Tibial nerve (tissue), 4 donors: ENCODE data around the gene NFAM1.

Experiments
- CTCF ChIP-seq, 5 experiments: fragments of 200-600 bp in 3 of 5; fragments of 450-650 bp in 2 of 5; sonication (generic) in 3 of 5; IDR thresholded peaks; one replicate each; pipeline ENCODE4 v1.5.1; 2016 to 2019; ENCODE audit warnings: antibody characterized with exemption in 5 of 5, mild to moderate bottlenecking in 3 of 5, moderate library complexity in 2 of 5
- EP300 ChIP-seq, 2 donors: sonication (generic); formaldehyde crosslinking; IDR thresholded peaks; one replicate each; pipeline ENCODE4 v1.6.1; 2017; ENCODE audit warnings: antibody characterized with exemption in 2 of 2, mild to moderate bottlenecking in 1 of 2

DNA sequence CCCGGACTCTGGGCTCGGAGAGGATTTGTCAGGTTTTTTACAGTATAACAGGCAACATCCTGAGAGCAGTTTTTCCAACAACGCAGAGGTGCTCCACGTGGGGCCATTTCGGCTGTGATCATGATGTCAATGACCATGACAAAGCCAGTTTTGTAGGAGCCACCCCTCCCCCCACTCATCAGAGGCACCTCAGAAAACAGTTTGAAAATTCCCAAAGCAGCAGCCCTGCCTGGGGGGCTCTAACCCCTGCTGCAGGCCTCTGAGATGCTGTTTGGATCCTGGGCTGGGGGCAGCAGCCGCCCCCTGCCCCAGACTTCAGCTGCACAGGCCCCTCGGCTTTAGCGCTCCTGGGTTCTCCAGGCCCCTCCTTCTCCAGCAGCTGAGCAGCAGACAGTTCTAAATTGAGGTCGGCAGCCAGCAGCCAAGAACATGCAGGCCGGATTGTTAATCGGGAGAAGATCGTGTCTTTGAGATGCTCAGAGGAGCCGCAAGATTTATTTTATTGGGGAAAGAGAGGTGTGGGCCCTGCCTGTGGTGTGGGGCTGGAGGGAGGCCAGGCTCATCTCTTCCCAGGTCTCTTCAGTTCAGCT lies 19.4 kb downstream of the NFAM1 start:
- TF ChIP-seq CTCF (IDR thresholded peaks at IDR 0.05) (no peak), EP300 (IDR thresholded peaks at IDR 0.05) (no peak)
